NCI-H2171 (cell line): ENCODE measurements around the gene PIGT.

Experiments used
- DNase-seq: peaks from one replicate; lab custom pipeline; 2025; lab: John Stamatoyannopoulos, UW

Gene PIGT

GRCh38 chr20:45415822-45416637 is at the start of gene PIGT:
TSS of gene PIGT (plus strand) at chr20:45416141. CDS start at chr20:45416157, 16 bp downstream.
- DNase-seq, result peak; percentile 92

GRCh38 chr20:45366192-45366591 is 49.7 kb upstream of the PIGT start:
- DNase-seq, result no peak

GRCh38 chr20:45366631-45367030 is 49.3 kb upstream of the PIGT start:
- DNase-seq, result no peak

GRCh38 chr20:45367126-45367525 is 48.8 kb upstream of the PIGT start:
- DNase-seq, result no peak

GRCh38 chr20:45368221-45368980 is 47.5 kb upstream of the PIGT start:
- DNase-seq, result no peak

- no peak for DNase-seq
Measured at GRCh38 chr20:45370571-45371160, 45.3 kb upstream of the PIGT start.

- no peak for DNase-seq
Measured at GRCh38 chr20:45372241-45372640, 43.7 kb upstream of the PIGT start.

GRCh38 chr20:45372646-45373352 is 43.1 kb upstream of the PIGT start:
- no peak for DNase-seq

- peak; percentile 31 for DNase-seq
Measured at GRCh38 chr20:45373353-45374100, 42.4 kb upstream of the PIGT start.

- DNase-seq, result no peak
Measured at GRCh38 chr20:45374101-45374467, 41.9 kb upstream of the PIGT start.

GRCh38 chr20:45374966-45375365 is 41.0 kb upstream of the PIGT start:
- DNase-seq, result no peak

GRCh38 chr20:45377269-45377668 is 38.7 kb upstream of the PIGT start:
- DNase-seq, result no peak

GRCh38 chr20:45378191-45378590 is 37.8 kb upstream of the PIGT start, which contains the start of gene TP53TG5:
TSS of gene TP53TG5 (minus strand) at chr20:45378325. CDS start at chr20:45378236, 89 bp downstream.
- no peak for DNase-seq

- no peak for DNase-seq
Measured at GRCh38 chr20:45387274-45387673, 28.7 kb upstream of the PIGT start.

GRCh38 chr20:45390931-45391330 is 25.0 kb upstream of the PIGT start:
- DNase-seq, result no peak

- DNase-seq, result no peak
Measured at GRCh38 chr20:45391559-45391958, 24.4 kb upstream of the PIGT start.

GRCh38 chr20:45392733-45393132 is 23.2 kb upstream of the PIGT start:
- DNase-seq, result no peak

- no peak for DNase-seq
Measured at GRCh38 chr20:45394221-45395113, 21.5 kb upstream of the PIGT start.

- no peak for DNase-seq
Measured at GRCh38 chr20:45395114-45395415, 20.9 kb upstream of the PIGT start.

GRCh38 chr20:45399018-45399417 is 16.9 kb upstream of the PIGT start:
- DNase-seq, result no peak
